GM12878 (cell line): Measurements from ENCODE around the gene EFCAB13.

Experiments used
- CEBPB ChIP-seq, 2 experiments: fragments of 150-350 bp in 1 of 2; IDR thresholded peaks; 2 replicates each; pipeline ENCODE4 v1.6.1; 2012 to 2014; ENCODE audit warnings: low read depth in 2 of 2, low read length in 2 of 2, borderline replicate concordance in 1 of 2, inconsistent platforms in 1 of 2
- CHD4 ChIP-seq: fragments of 200-600 bp; sonication (generic); IDR thresholded peaks from 2 replicates; pipeline ENCODE4 v1.6.1; 2016; ENCODE audit warnings: mild to moderate bottlenecking
- CTCF ChIP-seq, 3 experiments: IDR thresholded peaks in 2 of 3; conservative IDR thresholded peaks in 1 of 3; 2 replicates each; pipeline ENCODE4 v1.5.1; 2011; ENCODE audit warnings: low read depth in 3 of 3, low read length in 3 of 3, mild to moderate bottlenecking in 3 of 3, control low read depth in 2 of 3, moderate library complexity in 2 of 3, inconsistent platforms in 1 of 3, mixed read lengths in 1 of 3; ENCODE audit not compliant: control insufficient read depth in 2 of 3, insufficient read depth in 1 of 3; ENCODE audit errors: extremely low read depth in 1 of 3
- EP300 ChIP-seq, 2 experiments: fragments of 150-350 bp in 1 of 2; IDR thresholded peaks; 2 replicates each; pipeline ENCODE4 v1.6.1; 2011 to 2012; ENCODE audit warnings: low read depth in 2 of 2, low read length in 2 of 2, borderline replicate concordance in 1 of 2, improper control_type of control experiment in 1 of 2, inconsistent platforms in 1 of 2; ENCODE audit not compliant: control insufficient read depth in 1 of 2
- FOXM1 ChIP-seq: IDR thresholded peaks from 2 replicates; pipeline ENCODE4 v1.6.1; 2012; ENCODE audit warnings: low read depth, mild to moderate bottlenecking, inconsistent platforms, low read length, moderate library complexity
- GABPA ChIP-seq: IDR thresholded peaks from 2 replicates; pipeline ENCODE4 v1.6.1; 2014; ENCODE audit warnings: antibody characterized with exemption, low read depth, mild to moderate bottlenecking, inconsistent platforms
- JUNB ChIP-seq: IDR thresholded peaks from 2 replicates; pipeline ENCODE4 v1.6.1; 2016; ENCODE audit warnings: antibody characterized with exemption, mild to moderate bottlenecking
- KDM1A ChIP-seq: fragments of 200-600 bp; sonication (generic); IDR thresholded peaks from 2 replicates; pipeline ENCODE4 v1.6.1; 2016; ENCODE audit warnings: borderline replicate concordance
- TCF3 ChIP-seq: IDR thresholded peaks from 2 replicates; pipeline ENCODE4 v1.6.1; 2012; ENCODE audit warnings: low read depth, mild to moderate bottlenecking, low read length, borderline replicate concordance; ENCODE audit not compliant: insufficient read depth
- USF1 ChIP-seq: IDR thresholded peaks from 2 replicates; pipeline ENCODE4 v1.6.1; 2011; ENCODE audit warnings: borderline replicate concordance, low read depth, mild to moderate bottlenecking, moderate library complexity, mixed read lengths, low read length; ENCODE audit not compliant: insufficient read depth; ENCODE audit errors: extremely low read length
- USF2 ChIP-seq: IDR thresholded peaks from 2 replicates; pipeline ENCODE4 v1.6.1; 2011; ENCODE audit warnings: low read depth, low read length, improper control_type of control experiment, borderline replicate concordance
- ZBTB40 ChIP-seq: fragments of 450-650 bp; IDR thresholded peaks from 2 replicates; pipeline ENCODE4 v1.6.1; 2016; ENCODE audit warnings: mild to moderate bottlenecking, moderate library complexity, borderline replicate concordance
- ZNF274 ChIP-seq: IDR thresholded peaks from one replicate; pipeline ENCODE4 v1.8.0; 2011; ENCODE audit not compliant: insufficient read length, insufficient read depth
- ZNF592 ChIP-seq: fragments of 450-650 bp; IDR thresholded peaks from 2 replicates; pipeline ENCODE4 v1.6.1; 2017; ENCODE audit warnings: mild to moderate bottlenecking, moderate library complexity

- TF ChIP-seq CTCF (IDR thresholded peaks at IDR 0.05 in 2 of 3, conservative IDR thresholded peaks at IDR 0.05 in 1 of 3; ENCODE audit: control insufficient read depth in 2 of 3, extremely low read depth in 1 of 3, insufficient read depth in 1 of 3, low read depth in 3 of 3, low read length in 3 of 3) (no peak), TCF3 (no peak), USF1 (no peak), KDM1A (no peak), FOXM1 (no peak), USF2 (no peak), EP300 (IDR thresholded peaks at IDR 0.05; ENCODE audit: borderline replicate concordance in 1 of 2, control insufficient read depth in 1 of 2, low read depth in 2 of 2, low read length in 2 of 2) (no peak), JUNB (no peak), CEBPB (IDR thresholded peaks at IDR 0.05; ENCODE audit: borderline replicate concordance in 1 of 2, low read depth in 2 of 2, low read length in 2 of 2) (no peak), CHD4 (no peak), ZNF274 (no peak), ZNF592 (no peak), GABPA (no peak), ZBTB40 (no peak)
These were observed 11.6 kb downstream of the EFCAB13 start for GRCh38 chr17:47335101-47335936.
